OCI-M2 (cell line): ENCODE results near the gene MRPL9.
"Not testable (repeated sequence)": the region's sequence is repeated elsewhere in the genome, so short reads cannot be mapped to it uniquely, and the experiment has no call there.

Experiments
- DNase-seq: peaks from one replicate; lab custom pipeline; 2025; ENCODE audit not compliant: unreplicated experiment; lab: John Stamatoyannopoulos, UW

MRPL9 gene

DNA sequence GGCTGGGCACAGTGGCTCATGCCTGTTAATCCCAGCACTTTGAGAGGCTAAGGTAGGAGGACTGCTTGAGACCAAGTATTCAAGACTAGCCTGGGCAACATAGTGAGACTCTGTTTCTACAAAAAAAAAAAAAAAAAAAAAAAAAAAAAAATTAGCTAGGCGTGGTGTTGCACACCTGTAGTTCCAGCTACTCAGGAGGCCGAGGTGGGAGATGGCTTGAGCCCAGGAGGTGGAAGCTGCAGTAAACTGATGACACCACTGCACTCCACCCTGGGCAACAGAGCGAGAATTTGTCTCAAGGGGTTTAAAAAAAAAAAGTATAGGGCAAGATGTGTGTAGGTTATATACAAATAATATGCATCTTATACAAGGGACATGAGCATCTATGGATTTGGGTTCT, 24.4 kb upstream of the MRPL9 start:
- no peak for DNase-seq

DNA sequence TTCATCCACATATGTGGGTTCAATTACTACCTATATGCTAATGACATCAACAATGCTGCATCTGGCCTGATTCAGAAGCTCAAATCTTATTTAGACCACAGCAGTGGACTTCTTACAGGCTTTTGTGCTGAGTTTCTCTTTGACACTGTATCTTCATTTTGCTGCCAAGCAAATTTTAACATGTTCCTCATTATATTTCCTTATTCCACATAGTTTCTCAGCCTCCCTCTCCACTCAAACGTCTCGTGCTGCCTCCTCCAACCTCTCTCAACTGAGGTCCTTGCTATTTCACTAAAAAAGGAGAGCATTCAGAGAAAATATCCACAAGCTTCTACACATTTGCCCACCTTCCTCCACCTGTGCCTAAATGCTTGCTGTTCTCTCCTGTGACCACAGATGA, 20.5 kb upstream of the MRPL9 start:
- no peak for DNase-seq

- DNase-seq = no peak
These were observed 19.4 kb upstream of the MRPL9 start for GRCh38 chr1:151782741-151783140.

- DNase-seq = not testable (repeated sequence)
These were observed 18.7 kb upstream of the MRPL9 start for GRCh38 chr1:151782026-151782425.

- DNase-seq = not testable (repeated sequence)
These were observed 17.4 kb upstream of the MRPL9 start for GRCh38 chr1:151780736-151781135.

DNA sequence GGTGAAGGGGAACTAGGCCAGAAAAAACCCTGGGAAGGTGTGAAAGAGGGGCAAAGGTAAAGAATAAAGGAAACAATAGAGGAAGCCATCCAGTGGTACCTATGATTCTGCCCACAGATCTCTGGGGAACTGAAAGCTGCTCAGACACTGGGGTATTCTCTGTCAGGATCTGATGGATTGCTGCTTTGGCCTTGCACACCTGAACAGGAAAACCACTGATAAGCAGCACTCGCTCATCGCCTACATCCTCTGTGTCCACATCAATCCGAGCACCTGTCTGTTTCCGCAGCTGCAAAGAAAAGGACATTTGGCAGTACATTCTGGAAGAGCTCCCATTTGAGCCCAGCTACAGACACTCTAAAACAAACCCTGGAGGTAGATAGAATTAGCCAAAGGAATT, 16.6 kb upstream of the MRPL9 start:
- DNase-seq = no peak

DNA sequence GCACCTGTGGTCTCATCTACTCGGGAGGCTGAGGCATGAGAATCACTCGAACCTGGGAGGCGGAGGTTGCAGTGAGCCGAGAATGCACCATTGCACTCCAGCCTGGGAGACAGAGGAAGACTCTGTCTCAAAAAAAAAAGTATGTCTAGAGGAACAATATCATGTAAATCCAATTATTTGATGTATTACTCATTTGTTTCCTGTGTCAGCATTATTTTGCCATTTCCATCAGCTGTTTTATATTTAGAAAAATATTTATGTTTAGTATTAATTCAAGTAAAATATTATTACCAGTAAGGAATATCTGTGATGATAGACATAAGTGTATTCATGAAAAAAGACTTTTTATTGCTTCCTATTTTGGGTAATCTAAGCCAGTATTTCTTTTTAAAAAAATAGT, 14.0 kb upstream of the MRPL9 start:
- DNase-seq = no peak

- DNase-seq = no peak
These were observed 13.4 kb upstream of the MRPL9 start for GRCh38 chr1:151776665-151777062.

GRCh38 chr1:151775894-151776664, 12.8 kb upstream of the MRPL9 start:
- DNase-seq = no peak

GRCh38 chr1:151774256-151774922, 11.1 kb upstream of the MRPL9 start:
- DNase-seq = peak; percentile 68

GRCh38 chr1:151773702-151774101, 10.4 kb upstream of the MRPL9 start:
- no peak for DNase-seq

DNA sequence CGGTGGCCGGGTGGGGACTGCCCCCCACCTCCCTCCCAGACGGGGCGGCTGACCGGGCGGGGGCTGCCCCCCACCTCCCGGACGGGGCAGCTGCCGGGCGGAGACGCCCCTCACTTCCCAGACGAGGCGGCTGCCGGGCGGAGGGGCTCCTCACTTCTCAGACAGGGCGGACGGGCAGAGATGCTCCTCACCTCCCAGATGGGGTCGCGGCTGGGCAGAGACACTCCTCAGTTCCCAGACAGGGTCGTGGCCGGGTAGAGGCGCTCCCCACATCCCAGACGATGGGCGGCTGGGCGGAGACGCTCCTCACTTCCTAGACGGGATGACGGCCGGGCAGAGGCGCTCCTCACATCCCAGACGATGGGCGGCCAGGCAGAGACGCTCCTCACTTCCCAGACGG, 6.0 kb upstream of the MRPL9 start:
- not testable (repeated sequence) for DNase-seq

- not testable (repeated sequence) for DNase-seq
These were observed 5.2 kb upstream of the MRPL9 start for GRCh38 chr1:151768351-151769066.

GRCh38 chr1:151763990-151764389, 694 bp upstream of the MRPL9 start:
- no peak for DNase-seq

DNA sequence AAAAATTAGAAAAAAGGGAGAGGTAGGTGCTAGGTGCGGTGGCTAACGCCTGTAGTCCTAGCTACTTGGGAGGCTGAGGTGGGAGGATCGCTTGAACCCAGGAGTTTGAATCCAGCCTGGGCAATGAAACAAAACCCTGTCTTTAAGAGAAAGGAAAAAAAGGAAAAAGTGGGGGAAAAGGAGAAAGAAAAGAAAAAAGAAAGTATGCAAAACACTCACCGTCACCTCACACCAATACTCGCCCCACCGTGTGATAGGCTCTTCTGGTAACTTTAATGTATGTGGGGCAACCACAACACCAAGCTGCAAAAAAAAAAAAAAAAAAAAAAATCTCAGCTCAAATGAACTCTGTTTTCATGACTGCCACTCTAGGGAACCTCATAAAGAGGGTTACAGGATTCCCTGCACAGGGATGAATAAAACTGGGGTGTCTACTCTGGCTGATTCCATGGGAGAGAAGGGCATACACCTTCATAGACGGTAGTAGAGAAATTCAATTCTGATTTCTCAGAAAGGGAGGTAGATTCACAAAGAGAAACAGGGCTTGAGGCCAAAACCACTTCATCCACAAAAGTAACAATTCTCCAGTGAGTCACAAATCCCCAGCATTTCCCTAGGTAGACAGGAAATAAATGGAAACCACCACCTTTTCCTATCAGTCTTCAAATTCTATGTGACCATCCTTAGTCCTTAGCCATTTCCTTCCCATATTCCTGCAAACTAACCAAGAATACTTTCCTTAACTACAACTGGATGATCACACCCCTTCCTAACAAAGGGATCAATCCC, 2.5 kb downstream of the MRPL9 start:
- DNase-seq = no peak

DNA sequence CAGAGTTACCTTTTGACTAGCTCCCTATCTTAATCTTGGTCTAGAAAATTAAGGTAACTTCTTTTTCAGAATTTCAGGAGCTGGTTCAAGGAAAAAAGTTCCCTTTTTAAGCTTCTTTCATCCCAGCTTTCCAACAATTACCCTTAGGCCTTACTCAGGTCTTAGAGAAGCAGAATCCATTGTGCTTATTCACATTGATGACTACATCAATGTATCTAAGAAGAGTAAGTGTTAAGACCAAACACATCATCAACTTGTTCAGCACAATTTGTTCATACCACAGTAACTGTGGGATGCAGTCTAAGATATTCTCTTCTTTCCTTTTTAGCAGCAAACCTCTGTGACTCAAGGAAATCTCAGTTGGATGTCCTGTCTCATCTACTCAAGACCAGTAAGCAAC, 4.1 kb downstream of the MRPL9 start:
- no peak for DNase-seq

GRCh38 chr1:151756291-151756690, 7.0 kb downstream of the MRPL9 start:
- DNase-seq = no peak

DNA sequence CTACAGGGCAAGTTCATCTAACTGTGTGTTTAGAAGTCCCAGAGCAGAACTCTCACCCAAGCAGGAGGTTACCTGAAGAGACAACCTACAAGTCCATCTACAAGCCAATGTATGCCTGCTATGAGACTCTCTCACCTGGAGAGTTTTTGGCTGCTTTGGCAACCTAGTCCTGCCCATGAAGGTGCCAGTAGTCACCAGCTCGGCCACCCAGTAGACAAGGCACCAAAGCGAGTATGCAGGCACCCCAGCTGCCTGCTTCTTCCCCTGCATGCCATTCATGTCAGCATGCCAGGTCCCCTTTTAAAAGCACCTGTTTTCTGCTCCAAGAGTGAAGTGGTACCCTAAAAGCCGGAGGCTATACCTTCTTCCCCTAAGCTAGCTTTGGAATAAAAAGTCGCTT, 21.8 kb downstream of the MRPL9 start:
- DNase-seq = no peak

DNA sequence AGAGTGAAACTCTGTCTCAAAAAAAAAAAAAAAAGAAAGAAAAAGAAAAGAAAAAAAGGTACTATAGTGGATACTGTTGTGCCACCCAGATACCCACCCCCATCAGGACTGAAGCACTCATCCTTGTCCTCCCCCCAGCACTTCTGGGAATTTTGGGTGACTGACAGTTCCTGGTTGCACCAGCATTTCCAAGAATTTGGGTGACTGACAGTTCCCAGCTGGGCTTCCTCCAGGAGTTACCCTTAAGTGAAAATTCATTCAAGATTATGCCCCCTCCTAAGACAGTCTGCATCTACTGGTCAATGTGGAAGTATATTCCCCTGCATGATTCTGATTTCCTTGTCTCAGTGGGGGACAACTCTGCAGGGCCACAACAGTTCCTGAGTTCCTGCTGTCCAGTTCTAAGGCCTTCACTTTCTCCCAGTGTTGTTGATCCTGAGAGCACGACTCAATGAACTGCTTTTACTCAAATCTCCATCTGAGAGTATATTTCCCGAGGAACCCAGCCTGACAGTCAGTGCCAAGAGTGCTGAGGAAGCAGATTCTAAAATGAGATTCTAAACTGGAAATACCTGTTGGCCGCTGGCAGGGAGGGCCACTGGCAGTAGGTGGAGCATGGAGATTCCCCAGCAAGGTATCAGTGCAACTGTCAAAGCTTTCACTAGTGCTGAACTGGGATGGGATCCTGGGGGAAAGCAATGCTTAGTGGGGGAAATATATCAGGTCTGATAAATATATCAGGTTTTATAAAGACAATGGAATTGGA, 23.5 kb downstream of the MRPL9 start:
- DNase-seq = no peak

DNA sequence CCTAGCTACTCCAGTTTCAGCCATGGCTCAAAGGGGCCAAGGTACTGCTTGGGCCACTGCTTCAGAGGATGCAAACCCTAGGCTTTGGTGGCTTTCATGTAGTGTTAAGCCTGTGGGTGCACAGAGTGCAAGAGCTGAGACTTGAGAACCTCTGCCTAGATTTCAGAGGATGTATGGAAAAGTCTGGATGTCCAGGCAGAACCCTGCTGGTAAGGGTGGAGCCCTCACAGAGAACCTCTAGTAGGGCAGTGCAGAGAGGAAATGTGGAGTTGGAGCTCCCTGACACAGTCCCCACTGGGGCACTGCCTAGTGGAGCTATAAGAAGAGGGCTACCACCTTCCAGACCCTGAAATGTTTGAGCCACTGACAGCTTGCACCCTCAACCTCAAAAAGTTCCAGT, 25.8 kb downstream of the MRPL9 start:
- DNase-seq = no peak

DNA sequence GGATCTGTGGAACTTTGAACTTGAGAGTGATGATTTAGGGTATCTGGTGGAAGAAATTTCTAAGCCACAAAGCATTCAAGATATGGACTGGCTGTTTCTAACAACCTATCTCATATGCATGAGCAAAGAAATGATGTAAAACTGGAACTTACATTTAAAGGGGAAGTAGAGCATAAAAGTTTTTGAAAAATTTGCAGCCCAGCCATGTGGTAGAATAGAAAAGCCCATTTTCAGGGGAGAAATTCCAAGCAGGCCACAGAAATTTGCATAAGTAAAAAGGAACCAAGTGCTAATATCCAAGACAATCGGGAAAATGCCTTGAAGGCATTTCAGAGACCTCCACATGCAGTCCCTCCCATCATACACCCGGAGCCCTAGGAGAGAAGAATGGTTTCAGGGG, 26.3 kb downstream of the MRPL9 start:
- no peak for DNase-seq
